HEK293 (cell line): Measurements from ENCODE around the gene LAYN.

ENCODE experiments used
- IKZF3 ChIP-seq: fragments of 450-650 bp; IDR thresholded peaks from 2 replicates; pipeline ENCODE4 v1.5.0; 2018; ENCODE audit warnings: missing biosample characterization, mild to moderate bottlenecking, missing genetic modification characterization, moderate library complexity
- KLF1 ChIP-seq: fragments of 450-650 bp; formaldehyde crosslinking; IDR thresholded peaks from 2 replicates; pipeline ENCODE4 v1.5.1; 2016; ENCODE audit warnings: missing biosample characterization, missing genetic modification characterization
- MYNN ChIP-seq: fragments of 450-650 bp; formaldehyde crosslinking; IDR thresholded peaks from 2 replicates; pipeline ENCODE4 v1.5.1; 2016; ENCODE audit warnings: missing biosample characterization, missing genetic modification characterization, borderline replicate concordance
- SCRT1 ChIP-seq: fragments of 450-650 bp; formaldehyde crosslinking; IDR thresholded peaks from 2 replicates; pipeline ENCODE4 v1.5.1; 2016; ENCODE audit warnings: missing biosample characterization, missing genetic modification characterization, borderline replicate concordance
- SCRT2 ChIP-seq: fragments of 450-650 bp; formaldehyde crosslinking; IDR thresholded peaks from 2 replicates; pipeline ENCODE4 v1.5.1; 2016; ENCODE audit warnings: missing biosample characterization, missing genetic modification characterization
- TRIM28 ChIP-seq: IDR thresholded peaks from 2 replicates; pipeline ENCODE4 v1.6.1; 2011; ENCODE audit warnings: low read length, control low read depth, borderline replicate concordance
- ZBTB1 ChIP-seq: fragments of 450-650 bp; formaldehyde crosslinking; IDR thresholded peaks from 2 replicates; pipeline ENCODE4 v1.5.1; 2016; ENCODE audit warnings: missing biosample characterization, missing genetic modification characterization
- ZEB2 ChIP-seq: fragments of 450-650 bp; formaldehyde crosslinking; IDR thresholded peaks from 2 replicates; pipeline ENCODE4 v1.5.1; 2016; ENCODE audit warnings: missing biosample characterization, missing genetic modification characterization
- ZNF133 ChIP-seq: fragments of 450-650 bp; formaldehyde crosslinking; IDR thresholded peaks from 2 replicates; pipeline ENCODE4 v1.5.1; 2016; ENCODE audit warnings: missing biosample characterization, missing genetic modification characterization
- ZNF138 ChIP-seq: fragments of 450-650 bp; formaldehyde crosslinking; IDR thresholded peaks from 2 replicates; pipeline ENCODE4 v1.5.1; 2016; ENCODE audit warnings: missing biosample characterization, missing genetic modification characterization, borderline replicate concordance
- ZNF155 ChIP-seq: fragments of 450-650 bp; formaldehyde crosslinking; IDR thresholded peaks from 2 replicates; pipeline ENCODE4 v1.5.1; 2016; ENCODE audit warnings: missing biosample characterization, missing genetic modification characterization
- ZNF184 ChIP-seq: fragments of 450-650 bp; IDR thresholded peaks from 2 replicates; pipeline ENCODE4 v1.5.1; 2018; ENCODE audit warnings: missing biosample characterization, mild to moderate bottlenecking, missing genetic modification characterization
- ZNF19 ChIP-seq: fragments of 450-650 bp; formaldehyde crosslinking; IDR thresholded peaks from 2 replicates; pipeline ENCODE4; 2016; ENCODE audit warnings: missing biosample characterization, missing genetic modification characterization, low read depth
- ZNF214 ChIP-seq: fragments of 450-650 bp; formaldehyde crosslinking; IDR thresholded peaks from 2 replicates; pipeline ENCODE4 v1.5.1; 2017; ENCODE audit warnings: missing biosample characterization, mild to moderate bottlenecking, missing genetic modification characterization, borderline replicate concordance
- ZNF239 ChIP-seq: fragments of 450-650 bp; formaldehyde crosslinking; IDR thresholded peaks from 2 replicates; pipeline ENCODE4 v1.5.1; 2016; ENCODE audit warnings: missing biosample characterization, missing genetic modification characterization
- ZNF248 ChIP-seq: fragments of 450-650 bp; formaldehyde crosslinking; IDR thresholded peaks from 2 replicates; pipeline ENCODE4 v1.5.1; 2017; ENCODE audit warnings: missing biosample characterization, missing genetic modification characterization
- ZNF354C ChIP-seq: fragments of 450-650 bp; formaldehyde crosslinking; IDR thresholded peaks from 2 replicates; pipeline ENCODE4 v1.5.1; 2016; ENCODE audit warnings: missing biosample characterization, missing genetic modification characterization, low read depth, borderline replicate concordance
- ZNF555 ChIP-seq: fragments of 450-650 bp; formaldehyde crosslinking; conservative IDR thresholded peaks from 2 replicates; pipeline ENCODE4 v1.5.1; 2017; ENCODE audit warnings: missing biosample characterization, mild to moderate bottlenecking, missing genetic modification characterization, inconsistent platforms
- ZNF623 ChIP-seq: fragments of 450-650 bp; formaldehyde crosslinking; IDR thresholded peaks from 2 replicates; pipeline ENCODE4 v1.5.1; 2016; ENCODE audit warnings: missing biosample characterization, missing genetic modification characterization
- ZNF677 ChIP-seq: fragments of 450-650 bp; IDR thresholded peaks from 2 replicates; pipeline ENCODE4 v1.5.0; 2018; ENCODE audit warnings: missing biosample characterization, mild to moderate bottlenecking, missing genetic modification characterization, moderate library complexity
- ZNF791 ChIP-seq: fragments of 450-650 bp; formaldehyde crosslinking; IDR thresholded peaks from 2 replicates; pipeline ENCODE4 v1.5.1; 2016; ENCODE audit warnings: missing biosample characterization, missing genetic modification characterization
- ZNF792 ChIP-seq: fragments of 450-650 bp; formaldehyde crosslinking; IDR thresholded peaks from 2 replicates; pipeline ENCODE4 v1.5.1; 2016; ENCODE audit warnings: missing biosample characterization, missing genetic modification characterization
- ZSCAN30 ChIP-seq: fragments of 450-650 bp; IDR thresholded peaks from 2 replicates; pipeline ENCODE4 v1.5.1; 2018; ENCODE audit warnings: missing biosample characterization, mild to moderate bottlenecking, missing genetic modification characterization, moderate library complexity
- TF ChIP-seq, protein P1 (sequence below): fragments of 450-650 bp; formaldehyde crosslinking; IDR thresholded peaks from 2 replicates; pipeline ENCODE4 v1.5.1; 2016; ENCODE audit warnings: missing biosample characterization, missing genetic modification characterization, borderline replicate concordance
- TF ChIP-seq, protein P2 (sequence below): fragments of 450-650 bp; formaldehyde crosslinking; IDR thresholded peaks from 2 replicates; pipeline ENCODE4 v1.5.1; 2017; ENCODE audit warnings: missing biosample characterization, missing genetic modification characterization
- TF ChIP-seq, protein P3 (sequence below): fragments of 450-650 bp; formaldehyde crosslinking; IDR thresholded peaks from 2 replicates; pipeline ENCODE4 v1.5.1; 2016; ENCODE audit warnings: missing biosample characterization, missing genetic modification characterization, borderline replicate concordance
- TF ChIP-seq, protein P4 (sequence below): fragments of 450-650 bp; formaldehyde crosslinking; IDR thresholded peaks from 2 replicates; pipeline ENCODE4 v1.5.1; 2016; ENCODE audit warnings: missing biosample characterization, missing genetic modification characterization, borderline replicate concordance

LAYN gene

DNA sequence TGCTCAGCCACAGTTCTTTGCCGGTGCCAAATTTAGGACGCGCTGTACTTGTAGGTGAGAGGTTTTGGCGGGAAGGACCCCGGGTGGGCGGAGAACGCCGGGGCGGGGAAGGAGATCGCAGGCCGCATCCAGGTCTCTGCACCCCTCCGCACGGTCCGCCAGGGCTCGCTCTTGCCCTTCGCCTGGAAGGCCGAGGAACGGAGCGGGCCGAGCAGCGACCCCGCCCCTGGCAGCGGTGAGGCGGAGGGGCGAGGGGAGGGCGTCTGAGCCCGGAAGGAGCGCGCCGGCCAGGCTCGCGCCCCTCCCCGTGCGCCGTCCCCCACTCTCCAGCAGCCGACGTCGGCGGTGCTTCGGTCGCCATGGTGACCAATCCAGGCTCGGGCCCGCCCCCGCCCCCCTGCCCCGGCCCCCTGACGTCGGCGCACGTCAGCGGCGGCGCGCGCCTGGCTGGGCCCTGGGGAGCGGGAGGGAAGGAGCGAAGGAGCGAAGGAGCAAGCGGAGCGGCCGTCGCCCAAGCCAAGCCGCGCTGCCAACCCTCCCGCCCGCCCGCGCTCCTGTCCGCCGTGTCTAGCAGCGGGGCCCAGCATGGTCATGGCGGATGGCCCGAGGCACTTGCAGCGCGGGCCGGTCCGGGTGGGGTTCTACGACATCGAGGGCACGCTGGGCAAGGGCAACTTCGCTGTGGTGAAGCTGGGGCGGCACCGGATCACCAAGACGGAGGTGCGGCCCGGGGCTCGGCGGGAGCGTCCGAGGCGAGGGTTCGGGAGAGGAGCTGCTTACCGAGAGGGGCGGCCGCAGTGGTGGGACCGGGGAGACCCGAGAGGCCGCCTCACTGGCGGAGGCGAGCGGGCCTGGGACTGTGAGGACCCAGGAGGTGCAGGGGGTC is 61.7 kb downstream of the LAYN start, which contains the start of gene SIK2 (continued):
- TF ChIP-seq MYNN (no peak), TRIM28 (no peak), ZNF138 (tag by site-specific recombination) (no peak), IKZF3 (tag by site-specific recombination) (no peak), ZNF184 (tag by site-specific recombination) (0 out of 2 replicates have a peak, but pooled peaks have one; percentile 21), SCRT2 (tag by site-specific recombination) (no peak), ZNF791 (no peak), ZNF354C (tag by site-specific recombination) (no peak), ZSCAN30 (tag by site-specific recombination) (peak; percentile 93), ZNF248 (no peak), ZNF792 (tag by site-specific recombination) (no peak), ZNF623 (tag by site-specific recombination) (no peak), ZNF239 (tag by site-specific recombination) (no peak), SCRT1 (no peak), ZNF133 (no peak), ZNF555 (no peak), KLF1 (tag by site-specific recombination) (peak; percentile 83), ZBTB1 (tag by site-specific recombination) (no peak), ZNF155 (no peak), ZNF19 (tag by site-specific recombination) (no peak), ZEB2 (tag by site-specific recombination) (peak; percentile 60), ZNF677 (no peak), ZNF214 (tag by site-specific recombination) (no peak)
- TF ChIP-seq, protein P1, sequence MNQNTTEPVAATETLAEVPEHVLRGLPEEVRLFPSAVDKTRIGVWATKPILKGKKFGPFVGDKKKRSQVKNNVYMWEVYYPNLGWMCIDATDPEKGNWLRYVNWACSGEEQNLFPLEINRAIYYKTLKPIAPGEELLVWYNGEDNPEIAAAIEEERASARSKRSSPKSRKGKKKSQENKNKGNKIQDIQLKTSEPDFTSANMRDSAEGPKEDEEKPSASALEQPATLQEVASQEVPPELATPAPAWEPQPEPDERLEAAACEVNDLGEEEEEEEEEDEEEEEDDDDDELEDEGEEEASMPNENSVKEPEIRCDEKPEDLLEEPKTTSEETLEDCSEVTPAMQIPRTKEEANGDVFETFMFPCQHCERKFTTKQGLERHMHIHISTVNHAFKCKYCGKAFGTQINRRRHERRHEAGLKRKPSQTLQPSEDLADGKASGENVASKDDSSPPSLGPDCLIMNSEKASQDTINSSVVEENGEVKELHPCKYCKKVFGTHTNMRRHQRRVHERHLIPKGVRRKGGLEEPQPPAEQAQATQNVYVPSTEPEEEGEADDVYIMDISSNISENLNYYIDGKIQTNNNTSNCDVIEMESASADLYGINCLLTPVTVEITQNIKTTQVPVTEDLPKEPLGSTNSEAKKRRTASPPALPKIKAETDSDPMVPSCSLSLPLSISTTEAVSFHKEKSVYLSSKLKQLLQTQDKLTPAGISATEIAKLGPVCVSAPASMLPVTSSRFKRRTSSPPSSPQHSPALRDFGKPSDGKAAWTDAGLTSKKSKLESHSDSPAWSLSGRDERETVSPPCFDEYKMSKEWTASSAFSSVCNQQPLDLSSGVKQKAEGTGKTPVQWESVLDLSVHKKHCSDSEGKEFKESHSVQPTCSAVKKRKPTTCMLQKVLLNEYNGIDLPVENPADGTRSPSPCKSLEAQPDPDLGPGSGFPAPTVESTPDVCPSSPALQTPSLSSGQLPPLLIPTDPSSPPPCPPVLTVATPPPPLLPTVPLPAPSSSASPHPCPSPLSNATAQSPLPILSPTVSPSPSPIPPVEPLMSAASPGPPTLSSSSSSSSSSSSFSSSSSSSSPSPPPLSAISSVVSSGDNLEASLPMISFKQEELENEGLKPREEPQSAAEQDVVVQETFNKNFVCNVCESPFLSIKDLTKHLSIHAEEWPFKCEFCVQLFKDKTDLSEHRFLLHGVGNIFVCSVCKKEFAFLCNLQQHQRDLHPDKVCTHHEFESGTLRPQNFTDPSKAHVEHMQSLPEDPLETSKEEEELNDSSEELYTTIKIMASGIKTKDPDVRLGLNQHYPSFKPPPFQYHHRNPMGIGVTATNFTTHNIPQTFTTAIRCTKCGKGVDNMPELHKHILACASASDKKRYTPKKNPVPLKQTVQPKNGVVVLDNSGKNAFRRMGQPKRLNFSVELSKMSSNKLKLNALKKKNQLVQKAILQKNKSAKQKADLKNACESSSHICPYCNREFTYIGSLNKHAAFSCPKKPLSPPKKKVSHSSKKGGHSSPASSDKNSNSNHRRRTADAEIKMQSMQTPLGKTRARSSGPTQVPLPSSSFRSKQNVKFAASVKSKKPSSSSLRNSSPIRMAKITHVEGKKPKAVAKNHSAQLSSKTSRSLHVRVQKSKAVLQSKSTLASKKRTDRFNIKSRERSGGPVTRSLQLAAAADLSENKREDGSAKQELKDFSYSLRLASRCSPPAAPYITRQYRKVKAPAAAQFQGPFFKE (tag by site-specific recombination): no peak
- TF ChIP-seq, protein P2, sequence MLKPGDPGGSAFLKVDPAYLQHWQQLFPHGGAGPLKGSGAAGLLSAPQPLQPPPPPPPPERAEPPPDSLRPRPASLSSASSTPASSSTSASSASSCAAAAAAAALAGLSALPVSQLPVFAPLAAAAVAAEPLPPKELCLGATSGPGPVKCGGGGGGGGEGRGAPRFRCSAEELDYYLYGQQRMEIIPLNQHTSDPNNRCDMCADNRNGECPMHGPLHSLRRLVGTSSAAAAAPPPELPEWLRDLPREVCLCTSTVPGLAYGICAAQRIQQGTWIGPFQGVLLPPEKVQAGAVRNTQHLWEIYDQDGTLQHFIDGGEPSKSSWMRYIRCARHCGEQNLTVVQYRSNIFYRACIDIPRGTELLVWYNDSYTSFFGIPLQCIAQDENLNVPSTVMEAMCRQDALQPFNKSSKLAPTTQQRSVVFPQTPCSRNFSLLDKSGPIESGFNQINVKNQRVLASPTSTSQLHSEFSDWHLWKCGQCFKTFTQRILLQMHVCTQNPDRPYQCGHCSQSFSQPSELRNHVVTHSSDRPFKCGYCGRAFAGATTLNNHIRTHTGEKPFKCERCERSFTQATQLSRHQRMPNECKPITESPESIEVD (tag by site-specific recombination): no peak
- TF ChIP-seq, protein P3, sequence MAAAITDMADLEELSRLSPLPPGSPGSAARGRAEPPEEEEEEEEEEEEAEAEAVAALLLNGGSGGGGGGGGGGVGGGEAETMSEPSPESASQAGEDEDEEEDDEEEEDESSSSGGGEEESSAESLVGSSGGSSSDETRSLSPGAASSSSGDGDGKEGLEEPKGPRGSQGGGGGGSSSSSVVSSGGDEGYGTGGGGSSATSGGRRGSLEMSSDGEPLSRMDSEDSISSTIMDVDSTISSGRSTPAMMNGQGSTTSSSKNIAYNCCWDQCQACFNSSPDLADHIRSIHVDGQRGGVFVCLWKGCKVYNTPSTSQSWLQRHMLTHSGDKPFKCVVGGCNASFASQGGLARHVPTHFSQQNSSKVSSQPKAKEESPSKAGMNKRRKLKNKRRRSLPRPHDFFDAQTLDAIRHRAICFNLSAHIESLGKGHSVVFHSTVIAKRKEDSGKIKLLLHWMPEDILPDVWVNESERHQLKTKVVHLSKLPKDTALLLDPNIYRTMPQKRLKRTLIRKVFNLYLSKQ (tag by site-specific recombination): no peak
- TF ChIP-seq, protein P4, sequence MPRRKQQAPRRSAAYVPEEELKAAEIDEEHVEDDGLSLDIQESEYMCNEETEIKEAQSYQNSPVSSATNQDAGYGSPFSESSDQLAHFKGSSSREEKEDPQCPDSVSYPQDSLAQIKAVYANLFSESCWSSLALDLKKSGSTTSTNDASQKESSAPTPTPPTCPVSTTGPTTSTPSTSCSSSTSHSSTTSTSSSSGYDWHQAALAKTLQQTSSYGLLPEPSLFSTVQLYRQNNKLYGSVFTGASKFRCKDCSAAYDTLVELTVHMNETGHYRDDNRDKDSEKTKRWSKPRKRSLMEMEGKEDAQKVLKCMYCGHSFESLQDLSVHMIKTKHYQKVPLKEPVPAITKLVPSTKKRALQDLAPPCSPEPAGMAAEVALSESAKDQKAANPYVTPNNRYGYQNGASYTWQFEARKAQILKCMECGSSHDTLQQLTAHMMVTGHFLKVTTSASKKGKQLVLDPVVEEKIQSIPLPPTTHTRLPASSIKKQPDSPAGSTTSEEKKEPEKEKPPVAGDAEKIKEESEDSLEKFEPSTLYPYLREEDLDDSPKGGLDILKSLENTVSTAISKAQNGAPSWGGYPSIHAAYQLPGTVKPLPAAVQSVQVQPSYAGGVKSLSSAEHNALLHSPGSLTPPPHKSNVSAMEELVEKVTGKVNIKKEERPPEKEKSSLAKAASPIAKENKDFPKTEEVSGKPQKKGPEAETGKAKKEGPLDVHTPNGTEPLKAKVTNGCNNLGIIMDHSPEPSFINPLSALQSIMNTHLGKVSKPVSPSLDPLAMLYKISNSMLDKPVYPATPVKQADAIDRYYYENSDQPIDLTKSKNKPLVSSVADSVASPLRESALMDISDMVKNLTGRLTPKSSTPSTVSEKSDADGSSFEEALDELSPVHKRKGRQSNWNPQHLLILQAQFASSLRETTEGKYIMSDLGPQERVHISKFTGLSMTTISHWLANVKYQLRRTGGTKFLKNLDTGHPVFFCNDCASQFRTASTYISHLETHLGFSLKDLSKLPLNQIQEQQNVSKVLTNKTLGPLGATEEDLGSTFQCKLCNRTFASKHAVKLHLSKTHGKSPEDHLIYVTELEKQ (tag by site-specific recombination): no peak
